ENCODE measurements around the gene MRPL10.

DNA sequence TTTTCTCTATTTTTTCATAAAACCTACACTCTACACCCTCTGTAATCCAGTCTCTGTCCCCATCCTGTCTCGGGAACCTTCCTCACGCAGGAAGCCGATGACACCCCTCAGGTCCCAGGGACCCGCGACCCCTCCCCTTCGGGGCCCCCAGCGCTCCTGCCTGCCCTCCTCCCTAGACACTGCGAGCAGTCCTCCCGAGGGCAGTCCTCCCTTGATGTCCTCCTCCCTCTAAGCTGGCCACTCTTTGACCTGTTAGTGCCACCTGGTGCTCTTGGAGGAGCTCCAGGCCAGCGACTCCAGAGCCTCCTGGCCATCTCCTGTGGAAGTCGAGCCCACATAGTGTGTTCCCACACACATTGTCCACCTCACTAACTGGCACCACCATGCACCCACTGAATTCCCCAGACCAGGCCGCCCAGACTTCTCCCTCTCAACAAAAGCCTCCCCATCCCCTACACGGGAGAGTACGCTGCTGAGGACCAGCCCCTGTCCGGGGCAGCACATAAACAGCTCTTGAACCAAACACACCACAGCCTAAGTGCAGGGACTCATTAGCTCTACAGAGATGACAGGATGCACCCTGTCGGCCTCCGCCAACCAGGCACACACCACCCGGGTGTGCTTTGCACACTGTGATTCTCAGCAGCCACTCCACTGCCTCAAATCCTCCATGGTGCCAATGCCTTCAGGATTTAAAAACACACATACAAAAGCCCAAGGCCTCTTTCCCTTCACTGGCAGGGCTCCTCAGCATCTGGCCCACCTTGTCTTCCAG, 19.0 kb downstream of the MRPL10 start:
- TF ChIP-seq, protein P1, sequence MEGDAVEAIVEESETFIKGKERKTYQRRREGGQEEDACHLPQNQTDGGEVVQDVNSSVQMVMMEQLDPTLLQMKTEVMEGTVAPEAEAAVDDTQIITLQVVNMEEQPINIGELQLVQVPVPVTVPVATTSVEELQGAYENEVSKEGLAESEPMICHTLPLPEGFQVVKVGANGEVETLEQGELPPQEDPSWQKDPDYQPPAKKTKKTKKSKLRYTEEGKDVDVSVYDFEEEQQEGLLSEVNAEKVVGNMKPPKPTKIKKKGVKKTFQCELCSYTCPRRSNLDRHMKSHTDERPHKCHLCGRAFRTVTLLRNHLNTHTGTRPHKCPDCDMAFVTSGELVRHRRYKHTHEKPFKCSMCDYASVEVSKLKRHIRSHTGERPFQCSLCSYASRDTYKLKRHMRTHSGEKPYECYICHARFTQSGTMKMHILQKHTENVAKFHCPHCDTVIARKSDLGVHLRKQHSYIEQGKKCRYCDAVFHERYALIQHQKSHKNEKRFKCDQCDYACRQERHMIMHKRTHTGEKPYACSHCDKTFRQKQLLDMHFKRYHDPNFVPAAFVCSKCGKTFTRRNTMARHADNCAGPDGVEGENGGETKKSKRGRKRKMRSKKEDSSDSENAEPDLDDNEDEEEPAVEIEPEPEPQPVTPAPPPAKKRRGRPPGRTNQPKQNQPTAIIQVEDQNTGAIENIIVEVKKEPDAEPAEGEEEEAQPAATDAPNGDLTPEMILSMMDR (IDR thresholded peaks at IDR 0.05) = no peak
- TF ChIP-seq EZH2 (IDR thresholded peaks at IDR 0.05) (no peak), EZH2phosphoT487 (IDR thresholded peaks at IDR 0.05) (no peak)

All from neural progenitor cell (in vitro differentiated cells).